Measurements from ENCODE around the gene ELMO1.

The ELMO1 gene

GRCh38 chr7:37198906-37199485 lies 249.7 kb downstream of the ELMO1 start:
- Histone ChIP-seq H3K27ac (ENCODE audit: low read depth, low read length) (no peak overlapping the region), H3K23ac (ENCODE audit: low read length) (no peak overlapping the region), H2BK120ac (ENCODE audit: low read depth, low read length) (no peak overlapping the region), H2BK15ac (replicated peaks; ENCODE audit: low read depth) (no peak overlapping the region), H2BK5ac (ENCODE audit: low read length) (no peak overlapping the region), H3K4me3 (ENCODE audit: low read length) (no peak overlapping the region), H3K56ac (ENCODE audit: low read length) (no peak overlapping the region), H3K4me2 (ENCODE audit: low read length) (no peak overlapping the region), H3K18ac (ENCODE audit: low read length) (no peak overlapping the region), H3K36me3 (ENCODE audit: control insufficient read depth, insufficient read depth, low read length) (no peaks in the 10 kb centered on the region), H3K79me2 (ENCODE audit: control insufficient read depth, insufficient read depth, low read length) (no peaks in the 10 kb centered on the region), H3K4me1 (ENCODE audit: control insufficient read depth, low read depth, low read length) (no peaks in the 10 kb centered on the region), H2AK5ac (ENCODE audit: low read length) (no peak overlapping the region), H4K5ac (ENCODE audit: low read length) (no peak overlapping the region), H3K79me1 (ENCODE audit: low read length) (no peaks in the 10 kb centered on the region), H3K9ac (ENCODE audit: low read length) (no peak overlapping the region), H3K27me3 (ENCODE audit: insufficient read depth, low read length, poor library complexity) (no peaks in the 10 kb centered on the region), H3K4ac (ENCODE audit: low read depth, low read length) (no peak overlapping the region), H4K8ac (ENCODE audit: low read depth, low read length) (no peak overlapping the region)
- DNase-seq: peak; percentile 83
- no CpG with 5 or more reads among the region's 6 CpGs for WGBS (ENCODE audit: extremely low coverage, insufficient coverage, low lambda C conversion rate)

- Histone ChIP-seq H3K4ac (ENCODE audit: low read depth, low read length) (no peak overlapping the region), H3K4me1 (ENCODE audit: control insufficient read depth, low read depth, low read length) (no peaks in the 10 kb centered on the region), H3K9ac (ENCODE audit: low read length) (no peak overlapping the region), H2BK120ac (ENCODE audit: low read depth, low read length) (no peak overlapping the region), H3K56ac (ENCODE audit: low read length) (no peak overlapping the region), H3K4me3 (ENCODE audit: low read length) (no peak overlapping the region), H3K23ac (ENCODE audit: low read length) (no peak overlapping the region), H3K4me2 (ENCODE audit: low read length) (no peak overlapping the region), H4K5ac (ENCODE audit: low read length) (no peak overlapping the region), H3K27ac (ENCODE audit: low read depth, low read length) (no peak overlapping the region), H2AK5ac (ENCODE audit: low read length) (no peak overlapping the region), H2BK5ac (ENCODE audit: low read length) (no peak overlapping the region), H4K8ac (ENCODE audit: low read depth, low read length) (no peak overlapping the region), H2BK15ac (replicated peaks; ENCODE audit: low read depth) (no peak overlapping the region), H3K27me3 (ENCODE audit: insufficient read depth, low read length, poor library complexity) (no peaks in the 10 kb centered on the region), H3K79me1 (ENCODE audit: low read length) (no peaks in the 10 kb centered on the region), H3K79me2 (ENCODE audit: control insufficient read depth, insufficient read depth, low read length) (no peaks in the 10 kb centered on the region), H3K36me3 (ENCODE audit: control insufficient read depth, insufficient read depth, low read length) (no peaks in the 10 kb centered on the region), H3K18ac (ENCODE audit: low read length) (no peak overlapping the region)
- no CpG with 5 or more reads among the region's 10 CpGs for WGBS (ENCODE audit: extremely low coverage, insufficient coverage, low lambda C conversion rate)
- DNase-seq: no peak
Measured at GRCh38 chr7:37198041-37198905, 250.4 kb downstream of the ELMO1 start.

- Histone ChIP-seq H3K4ac (ENCODE audit: low read depth, low read length) (no peak overlapping the region), H2BK120ac (ENCODE audit: low read depth, low read length) (no peak overlapping the region)
- WGBS (ENCODE audit: extremely low coverage, insufficient coverage, low lambda C conversion rate): no CpG with 5 or more reads among the region's 10 CpGs
Measured at GRCh38 chr7:37197108-37197507, 251.6 kb downstream of the ELMO1 start.

GRCh38 chr7:37196676-37197075 lies 252.0 kb downstream of the ELMO1 start:
- Histone ChIP-seq H4K8ac (ENCODE audit: low read depth, low read length) (no peak overlapping the region), H3K4me1 (ENCODE audit: control insufficient read depth, low read depth, low read length) (no peaks in the 10 kb centered on the region), H3K27ac (ENCODE audit: low read depth, low read length) (no peak overlapping the region), H3K79me2 (ENCODE audit: control insufficient read depth, insufficient read depth, low read length) (no peaks in the 10 kb centered on the region), H2BK120ac (ENCODE audit: low read depth, low read length) (no peak overlapping the region), H3K4ac (ENCODE audit: low read depth, low read length) (no peak overlapping the region), H3K18ac (ENCODE audit: low read length) (no peak overlapping the region), H3K9ac (ENCODE audit: low read length) (no peak overlapping the region), H3K36me3 (ENCODE audit: control insufficient read depth, insufficient read depth, low read length) (no peaks in the 10 kb centered on the region), H4K5ac (ENCODE audit: low read length) (no peak overlapping the region), H3K27me3 (ENCODE audit: insufficient read depth, low read length, poor library complexity) (no peaks in the 10 kb centered on the region), H3K4me3 (ENCODE audit: low read length) (no peak overlapping the region), H3K23ac (ENCODE audit: low read length) (no peak overlapping the region), H3K79me1 (ENCODE audit: low read length) (no peaks in the 10 kb centered on the region), H2BK5ac (ENCODE audit: low read length) (no peak overlapping the region), H3K4me2 (ENCODE audit: low read length) (no peak overlapping the region), H2BK15ac (replicated peaks; ENCODE audit: low read depth) (no peak overlapping the region), H2AK5ac (ENCODE audit: low read length) (no peak overlapping the region), H3K56ac (ENCODE audit: low read length) (no peak overlapping the region)
- no peak for DNase-seq
- WGBS (ENCODE audit: extremely low coverage, insufficient coverage, low lambda C conversion rate): no CpG with 5 or more reads among the region's 2 CpGs

More at GRCh38 chr7:37197108-37197507, 251.6 kb downstream of the ELMO1 start:
- H3K4me3 ChIP-seq (ENCODE audit: low read length): no peak overlapping the region
- no peak overlapping the region for H4K8ac ChIP-seq (ENCODE audit: low read depth, low read length)
- H3K27ac ChIP-seq (ENCODE audit: low read depth, low read length): no peak overlapping the region
- no peak overlapping the region for H2BK5ac ChIP-seq (ENCODE audit: low read length)
- no peaks in the 10 kb centered on the region for H3K79me2 ChIP-seq (ENCODE audit: control insufficient read depth, insufficient read depth, low read length)
- H2AK5ac ChIP-seq (ENCODE audit: low read length): no peak overlapping the region
- no peak overlapping the region for H2BK15ac ChIP-seq (replicated peaks; ENCODE audit: low read depth)
- H3K23ac ChIP-seq (ENCODE audit: low read length): no peak overlapping the region
- H3K18ac ChIP-seq (ENCODE audit: low read length): no peak overlapping the region
- H3K27me3 ChIP-seq (ENCODE audit: insufficient read depth, low read length, poor library complexity): no peaks in the 10 kb centered on the region
- H3K56ac ChIP-seq (ENCODE audit: low read length): no peak overlapping the region
- no peak overlapping the region for H3K4me2 ChIP-seq (ENCODE audit: low read length)
- no peak overlapping the region for H4K5ac ChIP-seq (ENCODE audit: low read length)
- H3K36me3 ChIP-seq (ENCODE audit: control insufficient read depth, insufficient read depth, low read length): no peaks in the 10 kb centered on the region
- DNase-seq: no peak
- H3K4me1 ChIP-seq (ENCODE audit: control insufficient read depth, low read depth, low read length): no peaks in the 10 kb centered on the region
- no peaks in the 10 kb centered on the region for H3K79me1 ChIP-seq (ENCODE audit: low read length)
- no peak overlapping the region for H3K9ac ChIP-seq (ENCODE audit: low read length)

- H3K23ac ChIP-seq (ENCODE audit: low read length): no peak overlapping the region
- H2AK5ac ChIP-seq (ENCODE audit: low read length): no peak overlapping the region
- no peak overlapping the region for H2BK15ac ChIP-seq (replicated peaks; ENCODE audit: low read depth)
- no peak overlapping the region for H3K27ac ChIP-seq (ENCODE audit: low read depth, low read length)
- H3K18ac ChIP-seq (ENCODE audit: low read length): no peak overlapping the region
- H3K56ac ChIP-seq (ENCODE audit: low read length): no peak overlapping the region
- H3K27me3 ChIP-seq (ENCODE audit: insufficient read depth, low read length, poor library complexity): no peaks in the 10 kb centered on the region
- H2BK5ac ChIP-seq (ENCODE audit: low read length): no peak overlapping the region
- H3K36me3 ChIP-seq (ENCODE audit: control insufficient read depth, insufficient read depth, low read length): no peaks in the 10 kb centered on the region
- H3K4me1 ChIP-seq (ENCODE audit: control insufficient read depth, low read depth, low read length): no peaks in the 10 kb centered on the region
- H3K9ac ChIP-seq (ENCODE audit: low read length): no peak overlapping the region
- no peak overlapping the region for H3K4me2 ChIP-seq (ENCODE audit: low read length)
- H3K79me2 ChIP-seq (ENCODE audit: control insufficient read depth, insufficient read depth, low read length): no peaks in the 10 kb centered on the region
- no peak overlapping the region for H4K5ac ChIP-seq (ENCODE audit: low read length)
- no peaks in the 10 kb centered on the region for H3K79me1 ChIP-seq (ENCODE audit: low read length)
- DNase-seq: no peak
- no peak overlapping the region for H3K4ac ChIP-seq (ENCODE audit: low read depth, low read length)
- WGBS (ENCODE audit: extremely low coverage, insufficient coverage, low lambda C conversion rate): no CpG with 5 or more reads among the region's 7 CpGs
- H2BK120ac ChIP-seq (ENCODE audit: low read depth, low read length): no peak overlapping the region
- no peak overlapping the region for H4K8ac ChIP-seq (ENCODE audit: low read depth, low read length)
- no peak overlapping the region for H3K4me3 ChIP-seq (ENCODE audit: low read length)
Measured at GRCh38 chr7:37195388-37195787, 253.3 kb downstream of the ELMO1 start.
